KOPT-K1 (cell line): ENCODE results near the gene PCDHB4.
A peak's percentile ranks its signal among the peaks of the same experiment; 100 is the strongest.
"Not testable (repeated sequence)": the region's sequence is repeated elsewhere in the genome, so short reads cannot be mapped to it uniquely, and the experiment has no call there.

Source experiments
- H3K27ac ChIP-seq: fragments of 200-600 bp; sonication (generic); 2 replicates; pipeline ENCODE4 v1.5.1; 2016; ENCODE audit warnings: antibody characterized with exemption, mild to moderate bottlenecking, low read depth, low read length; ENCODE audit not compliant: poor library complexity, severe bottlenecking
- H3K36me3 ChIP-seq: fragments of 200-600 bp; sonication (generic); 2 replicates; pipeline ENCODE4 v1.5.1; 2017; ENCODE audit warnings: antibody characterized with exemption, mild to moderate bottlenecking, low read length, moderate library complexity; ENCODE audit not compliant: insufficient read depth
- H3K9me3 ChIP-seq: fragments of 200-600 bp; sonication (generic); 2 replicates; pipeline ENCODE4 v1.5.1; 2017; ENCODE audit warnings: antibody characterized with exemption, low read length, mild to moderate bottlenecking; ENCODE audit not compliant: insufficient read depth, poor library complexity, severe bottlenecking

PCDHB4 gene

GRCh38 chr5:141121563-141121962 is at the start of gene PCDHB4:
TSS of gene PCDHB4 (plus strand) at chr5:141121818. CDS start at chr5:141121999, 181 bp downstream.
- H3K9me3 ChIP-seq: no peaks in the 10 kb centered on the region
- H3K36me3 ChIP-seq: no peaks in the 10 kb centered on the region
- H3K27ac ChIP-seq: no peak within 1 kb of the TSS

GRCh38 chr5:141077826-141078225 is 43.8 kb upstream of the PCDHB4 start:
- no peaks in the 10 kb centered on the region for H3K36me3 ChIP-seq
- H3K9me3 ChIP-seq: no peaks in the 10 kb centered on the region
- no peak overlapping the region for H3K27ac ChIP-seq

GRCh38 chr5:141082228-141082627 is 39.4 kb upstream of the PCDHB4 start:
- Histone ChIP-seq H3K27ac (no peak overlapping the region), H3K9me3 (no peaks in the 10 kb centered on the region), H3K36me3 (no peaks in the 10 kb centered on the region)

GRCh38 chr5:141084487-141084989 is 37.1 kb upstream of the PCDHB4 start:
- Histone ChIP-seq H3K9me3 (no peaks in the 10 kb centered on the region), H3K36me3 (no peaks in the 10 kb centered on the region), H3K27ac (no peak overlapping the region)

GRCh38 chr5:141094481-141095262 is 26.9 kb upstream of the PCDHB4 start, which contains the start of gene PCDHB2:
TSS of gene PCDHB2 (plus strand) at chr5:141094615. CDS start at chr5:141094791, 176 bp downstream.
- Histone ChIP-seq H3K27ac (peak within 1 kb of the TSS; percentile 41), H3K9me3 (no peaks in the 10 kb centered on the region), H3K36me3 (no peaks in the 10 kb centered on the region)

- no peak overlapping the region for H3K27ac ChIP-seq
- H3K36me3 ChIP-seq: no peaks in the 10 kb centered on the region
- no peaks in the 10 kb centered on the region for H3K9me3 ChIP-seq
Observed at GRCh38 chr5:141095263-141095641, 26.4 kb upstream of the PCDHB4 start.

- not testable (repeated sequence) for H3K27ac ChIP-seq, H3K36me3 ChIP-seq, H3K9me3 ChIP-seq
Observed at GRCh38 chr5:141096181-141096580, 25.4 kb upstream of the PCDHB4 start.

- not testable (repeated sequence) for H3K36me3 ChIP-seq, H3K27ac ChIP-seq, H3K9me3 ChIP-seq
Observed at GRCh38 chr5:141096586-141096985, 25.0 kb upstream of the PCDHB4 start.

GRCh38 chr5:141100243-141100805 is 21.3 kb upstream of the PCDHB4 start, which contains the start of gene PCDHB3:
TSS of gene PCDHB3 (plus strand) at chr5:141100473. CDS start at chr5:141100650, 177 bp downstream.
- no peak within 1 kb of the TSS for H3K27ac ChIP-seq
- peaks cover 5% of the 10 kb centered on the region for H3K9me3 ChIP-seq
- no peaks in the 10 kb centered on the region for H3K36me3 ChIP-seq

GRCh38 chr5:141101059-141101458 is 20.6 kb upstream of the PCDHB4 start:
- H3K9me3 ChIP-seq: peaks cover 5% of the 10 kb centered on the region
- H3K27ac ChIP-seq: no peak overlapping the region
- H3K36me3 ChIP-seq: no peaks in the 10 kb centered on the region

GRCh38 chr5:141102070-141102469 is 19.5 kb upstream of the PCDHB4 start:
- not testable (repeated sequence) for H3K9me3 ChIP-seq, H3K36me3 ChIP-seq, H3K27ac ChIP-seq

- H3K36me3 ChIP-seq, H3K9me3 ChIP-seq, H3K27ac ChIP-seq: not testable (repeated sequence)
Observed at GRCh38 chr5:141102471-141102870, 19.1 kb upstream of the PCDHB4 start.

- Histone ChIP-seq H3K36me3 (no peaks in the 10 kb centered on the region), H3K9me3 (peaks cover 5% of the 10 kb centered on the region)
Observed at GRCh38 chr5:141105350-141105749, 16.3 kb upstream of the PCDHB4 start.

GRCh38 chr5:141119250-141119649 is 2.4 kb upstream of the PCDHB4 start:
- no peaks in the 10 kb centered on the region for H3K36me3 ChIP-seq
- H3K27ac ChIP-seq: no peak overlapping the region
- peaks cover 5% of the 10 kb centered on the region for H3K9me3 ChIP-seq

More at GRCh38 chr5:141105350-141105749, 16.3 kb upstream of the PCDHB4 start:
- H3K27ac ChIP-seq: no peak overlapping the region

GRCh38 chr5:141121985-141122384 is 367 bp downstream of the PCDHB4 start:
- Histone ChIP-seq H3K36me3 (no peaks in the 10 kb centered on the region), H3K9me3 (no peaks in the 10 kb centered on the region), H3K27ac (no peak overlapping the region)
